GM19372 (cell line): ENCODE results near the gene HK2.
"Not testable (repeated sequence)": the region's sequence is repeated elsewhere in the genome, so short reads cannot be mapped to it uniquely, and the experiment has no call there.

ENCODE experiments used
- ATAC-seq: cut with Tn5 transposase; IDR thresholded peaks from one replicate; pipeline ENCODE4 v1.9.1; 2021; ENCODE audit warnings: mild to moderate bottlenecking, low read depth, moderate library complexity; ENCODE audit not compliant: unreplicated experiment

Gene HK2

DNA sequence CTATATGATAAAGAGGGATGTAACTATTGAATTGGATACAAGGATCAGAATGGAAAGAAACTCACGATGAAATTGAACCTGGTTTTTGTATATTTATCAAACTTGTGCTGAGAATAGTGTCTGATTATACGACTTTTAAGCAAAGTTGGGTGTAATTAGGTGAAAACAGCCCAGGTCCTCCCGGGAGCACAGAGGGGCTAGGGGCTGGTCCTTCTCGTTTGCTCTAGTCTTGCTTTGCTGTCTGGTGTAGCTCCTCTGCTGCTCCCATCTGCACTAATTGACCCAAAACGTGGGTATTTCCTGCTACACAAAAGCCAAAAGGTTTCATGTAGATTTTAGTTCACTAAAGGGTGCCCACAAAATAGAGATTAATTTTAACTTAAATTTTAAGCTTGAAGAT, 58.7 kb downstream of the HK2 start:
- ATAC-seq, result no peak

DNA sequence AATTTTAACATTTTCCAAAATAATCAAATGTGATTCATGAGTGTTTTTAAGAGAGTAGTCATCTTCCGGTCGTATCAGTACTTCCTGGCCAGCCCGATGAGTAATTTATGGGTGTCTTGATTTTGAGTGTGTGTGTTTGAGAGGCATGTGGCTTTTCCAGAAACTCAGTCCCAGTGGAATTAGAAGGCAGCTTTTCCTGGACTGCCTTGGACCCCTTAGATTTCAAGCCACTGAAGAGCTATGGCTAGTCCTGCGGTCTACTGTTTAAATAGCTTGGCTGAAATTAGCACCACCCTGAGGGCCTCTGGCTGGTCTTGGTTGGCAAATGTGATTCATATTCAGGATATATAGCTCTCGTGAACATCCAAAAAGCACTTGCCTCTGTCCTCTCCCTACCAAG, 59.4 kb downstream of the HK2 start:
- ATAC-seq, result no peak

DNA sequence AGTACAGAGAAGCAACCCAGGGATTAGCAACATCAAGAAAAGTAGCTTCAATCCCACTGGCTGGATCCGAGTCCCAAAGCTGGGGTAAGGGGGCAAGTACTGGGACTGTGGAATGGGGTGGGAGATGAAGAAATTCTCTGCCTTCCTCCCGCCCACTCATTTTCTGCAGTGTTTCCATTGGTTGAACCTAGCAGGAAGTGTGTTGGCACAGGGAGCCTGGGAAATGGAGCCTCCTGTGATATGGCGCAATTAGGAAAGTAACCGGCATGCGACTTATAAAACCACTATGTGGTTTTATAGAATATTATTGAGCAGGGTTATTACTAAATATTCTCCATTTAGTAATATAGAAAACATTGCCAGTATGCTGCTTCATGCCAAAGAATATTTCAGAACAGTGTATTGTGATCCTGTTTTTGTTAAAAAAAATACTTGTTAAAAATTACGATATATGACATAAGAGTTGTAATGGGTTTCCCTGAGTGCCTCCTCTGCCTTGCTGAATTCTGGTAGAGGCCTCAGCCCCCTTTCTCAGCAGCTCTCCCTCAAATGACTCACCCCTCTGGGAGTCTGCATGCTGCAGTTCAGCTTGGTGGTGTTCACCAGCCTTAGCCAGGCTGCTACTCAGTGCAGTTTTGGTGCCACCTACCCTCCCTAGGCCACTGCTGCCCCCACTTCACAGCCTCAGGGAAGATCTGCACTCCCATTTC, 60.5 kb downstream of the HK2 start:
- no peak for ATAC-seq

DNA sequence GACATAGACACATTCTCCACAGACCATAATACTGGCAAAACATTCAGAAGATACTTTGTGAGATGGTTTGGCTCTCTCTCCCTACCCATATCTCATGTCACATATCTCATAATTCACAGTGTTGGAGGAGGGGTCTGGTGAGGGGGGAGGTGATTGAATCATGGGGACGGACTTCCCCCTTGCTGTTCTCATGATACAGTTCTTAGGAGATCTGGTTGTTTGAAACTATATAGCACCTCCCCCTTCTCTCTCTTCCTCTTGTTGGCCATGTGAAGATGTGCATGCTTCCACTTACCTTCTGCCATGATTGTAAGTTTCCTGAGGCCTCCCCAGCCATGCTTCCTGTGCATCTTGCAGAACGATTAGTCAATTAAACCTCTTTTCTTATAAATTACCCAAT, 61.1 kb downstream of the HK2 start:
- no peak for ATAC-seq

DNA sequence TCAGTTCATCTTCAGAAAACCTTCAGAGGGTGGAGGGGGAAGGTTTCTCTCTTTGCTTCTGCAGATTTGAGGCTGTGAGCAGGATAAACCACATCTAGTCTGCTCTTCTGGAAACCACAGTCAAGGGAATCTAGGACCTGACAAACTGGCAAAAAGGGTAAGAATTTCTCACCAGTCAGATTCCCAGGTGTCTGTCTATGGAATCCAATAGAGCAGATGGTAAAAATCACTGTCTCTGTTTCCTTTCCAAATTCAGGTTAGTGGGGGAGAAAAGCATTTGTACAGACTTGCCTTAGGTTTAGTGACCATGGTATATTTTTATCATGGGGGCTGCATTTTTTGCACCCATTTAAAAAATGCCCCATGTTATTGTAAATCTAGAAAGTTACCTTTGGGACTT, 62.3 kb downstream of the HK2 start:
- no peak for ATAC-seq

DNA sequence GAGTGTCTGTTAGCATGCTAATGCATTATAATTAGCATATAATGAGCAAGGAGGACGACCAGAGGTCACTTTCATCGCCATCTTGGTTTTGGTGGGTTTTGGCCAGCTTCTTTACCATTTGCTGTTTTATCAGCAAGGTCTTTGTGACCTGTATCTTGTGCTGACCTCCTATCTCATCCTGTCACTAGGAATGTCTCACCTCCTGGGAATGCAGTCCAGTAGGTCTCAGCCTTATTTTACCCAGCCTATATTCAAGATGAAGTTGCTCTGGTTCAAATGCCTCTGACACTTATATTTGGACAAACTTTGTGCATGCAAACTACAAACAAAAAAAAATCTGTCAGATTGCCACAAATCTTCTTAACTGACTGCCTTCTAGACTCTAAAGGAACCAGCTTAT, 66.3 kb downstream of the HK2 start:
- ATAC-seq, result not testable (repeated sequence)

DNA sequence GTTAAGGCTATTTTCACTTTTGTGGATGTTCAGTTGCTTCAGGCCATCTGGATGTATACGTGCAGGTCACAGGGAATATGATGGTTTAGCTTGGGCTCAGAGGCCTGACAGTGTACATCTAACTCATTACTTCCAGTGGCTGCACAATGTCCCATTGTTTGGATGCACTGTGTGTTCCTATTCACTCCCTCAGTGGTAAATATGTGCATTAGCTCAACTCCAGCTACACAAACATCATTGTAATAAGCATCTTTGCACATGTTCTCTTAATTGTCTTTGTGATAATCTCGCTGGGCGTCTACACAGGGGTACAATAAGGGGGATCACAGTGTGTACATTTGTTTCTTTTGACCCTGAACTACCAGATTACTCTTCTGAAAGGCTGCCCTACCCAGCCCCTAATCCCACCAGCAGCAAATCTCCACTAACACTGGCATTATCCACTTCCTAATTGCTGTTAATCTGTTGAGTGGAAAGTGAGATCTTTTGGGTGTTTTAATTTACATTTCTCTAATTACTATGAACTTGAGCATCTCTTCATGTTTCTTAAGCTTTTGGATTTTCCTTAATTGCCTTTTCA, 68.4 kb downstream of the HK2 start:
- no peak for ATAC-seq

DNA sequence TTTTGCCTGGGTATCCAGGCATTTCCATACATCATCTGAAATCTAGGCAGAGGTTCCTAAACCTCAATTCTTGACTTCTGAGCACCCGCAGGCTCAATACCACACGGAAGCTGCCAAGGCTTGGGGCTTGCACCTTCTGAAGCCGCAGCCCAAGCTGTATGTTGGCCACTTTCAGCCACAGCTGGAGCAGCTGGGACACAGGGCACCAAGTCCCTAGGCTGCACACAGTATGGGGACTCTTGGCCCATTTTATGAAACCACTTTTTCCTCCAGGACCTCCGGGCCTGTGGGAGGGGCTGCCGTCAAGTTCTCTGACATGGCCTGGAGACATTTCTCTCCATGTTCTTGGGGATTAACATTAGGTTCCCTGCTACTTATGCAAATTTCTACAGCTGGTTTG, 72.5 kb downstream of the HK2 start:
- no peak for ATAC-seq

DNA sequence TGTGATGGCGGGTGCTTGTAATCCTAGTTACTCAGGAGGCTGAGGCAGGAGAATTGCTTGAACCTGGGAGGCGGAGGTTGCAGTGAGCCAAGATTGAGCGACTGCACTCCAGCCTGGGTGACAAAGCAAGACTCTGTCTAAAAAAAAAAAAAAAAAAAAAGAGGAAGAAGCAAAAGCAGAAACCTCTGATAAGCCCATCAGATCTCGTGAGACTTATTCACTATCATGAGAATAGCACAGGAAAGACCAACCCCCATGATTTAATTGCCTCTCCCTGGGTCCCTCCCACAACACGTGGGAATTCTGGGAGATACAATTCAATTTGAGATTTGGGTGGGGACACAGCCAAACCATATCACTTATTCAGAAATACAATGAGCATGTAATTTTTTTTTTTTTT, 73.6 kb downstream of the HK2 start:
- not testable (repeated sequence) for ATAC-seq

DNA sequence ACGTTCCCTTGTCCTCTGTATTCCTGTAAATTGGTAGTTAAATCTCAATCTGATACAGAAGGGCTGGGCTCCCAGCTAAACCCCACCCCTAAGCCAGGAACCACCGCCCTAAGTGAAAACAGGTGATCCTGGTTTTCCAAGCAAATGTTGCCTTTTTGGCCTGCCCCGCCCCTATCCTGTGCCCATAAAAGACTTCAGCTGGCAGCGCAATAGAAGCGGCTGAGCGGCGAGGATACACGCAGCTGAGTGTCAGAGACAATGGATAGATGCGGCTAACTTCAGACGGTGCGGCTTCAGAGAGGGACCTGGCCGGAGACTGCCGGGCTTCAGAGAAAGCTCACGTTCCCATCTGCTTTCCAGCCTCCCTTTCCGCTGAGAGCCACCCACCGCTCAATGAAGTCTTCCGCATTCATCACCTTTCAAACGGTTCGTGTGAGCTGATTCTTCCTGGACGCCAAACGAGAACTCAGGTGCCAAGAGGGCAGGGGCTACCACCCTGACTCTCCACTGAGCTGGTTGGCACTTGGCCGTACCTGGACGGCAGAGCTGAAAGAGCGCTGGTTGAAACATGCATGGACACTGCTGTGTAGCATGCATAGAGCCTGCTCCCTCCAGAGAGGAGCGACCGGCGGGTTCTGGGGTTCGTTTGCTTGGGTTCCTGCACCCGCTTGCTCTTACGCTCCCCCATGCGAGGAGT, 75.0 kb downstream of the HK2 start:
- no peak for ATAC-seq

DNA sequence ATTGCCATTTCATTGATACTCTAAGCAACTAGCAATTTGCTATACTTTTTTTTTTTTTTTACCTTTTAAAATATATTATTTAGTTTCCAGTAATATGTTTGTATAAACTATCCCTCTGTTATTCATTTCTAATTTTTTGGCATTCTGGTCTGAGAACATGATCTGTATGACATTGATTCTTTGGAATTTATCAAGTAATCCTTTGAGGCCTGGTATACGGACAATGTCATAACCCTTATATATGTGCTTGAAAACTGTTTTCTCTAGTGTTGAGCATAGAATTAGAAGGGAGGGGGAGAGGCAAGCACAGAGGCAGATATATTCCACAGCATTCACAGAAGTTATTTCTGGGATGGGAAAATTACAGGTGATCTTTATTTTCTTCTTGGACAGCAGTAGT, 76.3 kb downstream of the HK2 start:
- no peak for ATAC-seq

DNA sequence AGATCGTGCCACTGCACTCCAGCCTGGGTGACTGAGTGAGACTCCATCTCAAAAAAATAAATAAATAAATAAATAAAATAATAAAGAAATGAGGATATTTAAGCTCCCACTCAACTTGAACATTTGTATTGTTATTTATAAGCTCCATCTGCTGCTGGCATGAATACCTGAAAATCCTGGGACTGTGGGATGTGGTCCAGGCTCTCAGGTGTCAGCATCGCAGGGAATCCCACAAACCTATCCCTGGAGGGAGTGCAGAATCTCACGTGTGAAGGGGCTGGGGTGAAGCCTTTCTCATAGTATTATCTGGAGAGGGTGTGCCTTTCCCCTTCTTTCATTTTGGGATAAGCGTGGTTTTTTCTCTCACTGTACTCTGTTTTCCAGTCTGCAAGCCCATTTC, 77.1 kb downstream of the HK2 start:
- ATAC-seq, result no peak

DNA sequence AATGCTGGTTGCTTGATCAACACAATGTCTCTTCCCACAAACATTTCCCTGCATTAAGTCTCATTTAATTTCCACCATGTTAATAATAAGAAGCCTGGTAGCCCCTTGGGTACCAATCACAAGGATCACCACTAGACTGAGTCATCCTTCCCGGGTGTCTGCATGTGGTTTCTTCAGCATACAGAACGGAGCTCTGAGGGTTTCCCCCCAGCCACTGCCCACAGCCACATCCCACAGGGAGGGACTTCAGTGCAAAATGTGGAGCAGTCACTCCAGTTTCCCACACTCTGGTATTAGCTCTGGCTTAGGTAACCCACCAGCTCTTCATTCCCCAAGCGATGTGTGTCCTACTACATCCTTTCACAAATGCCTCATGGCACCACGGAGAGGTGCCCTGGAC, 81.8 kb downstream of the HK2 start:
- no peak for ATAC-seq

DNA sequence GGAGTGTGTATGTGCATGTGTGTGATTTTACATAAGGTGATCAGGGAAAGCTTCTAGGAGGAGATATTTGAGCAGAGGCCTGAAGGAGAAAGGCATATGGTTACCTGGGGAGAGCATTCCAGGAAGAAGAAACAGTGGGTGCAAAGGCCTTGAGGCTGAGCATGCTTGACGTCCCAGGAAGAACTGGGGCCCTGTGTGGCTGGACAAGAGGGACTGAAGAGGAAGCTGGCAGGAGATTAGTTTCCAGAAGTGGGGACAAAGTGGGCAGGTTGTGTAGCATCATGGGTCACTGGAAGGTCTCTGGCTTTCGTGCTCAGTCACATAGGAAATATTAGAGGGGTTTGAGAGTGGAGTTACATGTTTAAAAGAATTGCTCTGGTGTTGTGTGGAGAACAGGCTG, 82.5 kb downstream of the HK2 start:
- no peak for ATAC-seq

DNA sequence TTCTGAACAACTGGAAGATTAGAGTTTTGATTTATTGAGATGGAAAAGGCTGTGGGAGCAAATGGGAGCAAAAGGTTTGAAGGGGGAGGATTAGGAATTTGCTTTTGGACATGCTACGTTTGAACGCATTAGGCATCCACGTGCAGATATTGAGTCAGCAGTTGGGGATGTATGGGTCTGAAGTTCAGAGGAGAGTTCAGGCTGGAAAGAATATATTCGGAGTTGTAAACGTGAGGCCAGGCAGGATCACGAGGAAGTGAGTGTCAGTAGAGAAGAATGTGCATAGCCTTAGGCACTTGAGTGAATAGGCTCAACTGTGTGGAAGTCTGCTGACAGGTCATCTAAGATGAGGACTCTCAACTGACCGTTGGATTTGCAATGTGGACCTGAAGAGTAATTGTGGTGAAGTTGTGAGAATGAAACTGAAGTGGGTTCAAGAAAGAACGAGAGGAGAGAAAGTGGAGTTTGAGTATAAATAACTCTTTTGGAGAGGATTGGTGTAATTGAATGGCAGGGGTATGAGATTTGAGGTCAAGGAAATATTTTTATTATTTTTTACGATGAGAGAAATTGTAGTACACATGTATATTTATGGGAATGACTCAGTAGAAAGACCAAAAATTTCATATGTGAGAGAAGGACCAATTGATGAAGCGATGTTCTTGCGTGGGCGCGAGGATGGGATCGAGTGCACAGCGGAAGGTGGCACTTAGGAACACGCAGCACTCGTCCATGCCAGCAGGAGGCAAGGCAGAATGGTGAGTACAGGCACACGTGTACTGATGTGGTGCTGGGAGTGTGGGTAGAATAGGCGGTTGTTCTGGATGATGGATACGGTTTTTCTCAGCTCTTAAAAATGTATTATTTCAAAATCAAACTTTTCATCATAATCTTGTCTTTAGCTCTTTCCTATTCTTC, 84.0 kb downstream of the HK2 start:
- ATAC-seq, result no peak

DNA sequence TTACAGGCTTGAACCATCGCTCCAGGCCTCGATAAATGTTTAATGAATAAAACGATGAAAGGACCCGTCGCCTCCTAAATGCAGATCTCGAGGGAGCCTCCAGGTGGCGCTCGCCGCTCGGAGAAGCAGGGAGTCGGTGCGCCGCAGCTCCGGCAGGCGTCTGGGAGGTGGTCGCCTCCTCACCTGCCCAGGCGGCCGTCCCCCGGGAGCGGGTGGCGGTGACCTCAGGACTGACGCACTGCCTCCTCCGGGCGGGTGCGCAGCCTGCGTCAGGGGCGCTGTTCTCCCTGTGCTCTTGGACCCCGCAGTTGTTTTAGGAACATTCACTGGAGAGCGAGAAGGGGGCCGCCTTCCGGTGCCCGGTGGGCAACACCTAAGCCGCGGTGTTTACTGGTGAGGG, 85.9 kb downstream of the HK2 start:
- peak; percentile 55 for ATAC-seq

DNA sequence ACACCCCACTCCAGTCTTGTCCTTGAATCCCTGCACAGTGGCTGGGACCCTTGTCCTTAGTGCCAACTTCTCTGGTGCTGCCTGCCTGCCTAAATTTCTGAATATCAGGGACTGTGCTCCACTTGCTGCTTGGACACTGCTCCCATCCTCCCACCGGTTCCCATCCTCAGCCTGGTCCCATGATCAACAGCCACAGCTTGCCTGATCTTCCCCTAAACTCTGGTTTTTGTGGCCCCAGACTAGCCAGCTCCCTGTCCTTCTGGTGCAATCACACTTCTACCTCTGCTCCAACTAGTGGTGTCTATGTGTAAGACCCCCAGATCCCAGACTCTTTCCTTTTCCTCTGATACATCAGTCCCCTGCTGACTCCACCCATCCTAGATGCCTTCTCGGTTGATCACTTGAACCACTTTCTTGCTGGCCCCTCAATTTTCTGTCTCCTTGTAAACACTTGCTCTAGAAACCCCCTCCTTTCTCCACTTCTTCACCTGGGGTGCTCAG, 87.4 kb downstream of the HK2 start:
- ATAC-seq, result no peak

DNA sequence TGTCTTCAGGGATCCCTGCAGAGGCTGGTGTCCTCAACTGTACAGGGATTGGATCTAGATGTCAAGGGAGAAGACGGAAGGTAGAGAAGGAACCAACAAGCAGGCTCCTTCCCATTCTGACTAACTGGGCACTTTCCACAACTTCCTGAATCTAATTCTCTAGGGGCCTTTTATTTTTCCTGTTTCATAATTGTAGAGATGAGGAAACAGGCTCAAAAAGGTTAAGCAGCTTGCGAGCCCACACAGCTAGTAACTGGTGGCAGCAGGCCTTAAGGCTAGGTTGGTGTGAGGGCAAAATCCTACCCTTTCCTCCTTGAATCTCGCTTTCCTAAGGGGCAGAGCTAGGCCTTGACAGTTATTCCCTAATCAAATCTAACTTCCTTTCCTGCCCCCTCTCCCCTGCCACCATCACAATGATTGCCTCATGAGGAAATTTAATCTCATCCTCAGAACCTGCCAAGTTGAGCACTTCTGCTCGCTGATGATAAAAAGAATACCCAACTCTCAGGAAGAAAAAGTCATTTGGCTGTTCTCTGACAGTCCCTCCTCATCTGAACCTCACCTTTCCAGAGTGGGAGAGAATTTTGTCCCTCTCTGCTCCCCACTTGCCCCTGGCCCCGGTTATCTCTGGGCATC, 88.8 kb downstream of the HK2 start:
- ATAC-seq, result no peak

DNA sequence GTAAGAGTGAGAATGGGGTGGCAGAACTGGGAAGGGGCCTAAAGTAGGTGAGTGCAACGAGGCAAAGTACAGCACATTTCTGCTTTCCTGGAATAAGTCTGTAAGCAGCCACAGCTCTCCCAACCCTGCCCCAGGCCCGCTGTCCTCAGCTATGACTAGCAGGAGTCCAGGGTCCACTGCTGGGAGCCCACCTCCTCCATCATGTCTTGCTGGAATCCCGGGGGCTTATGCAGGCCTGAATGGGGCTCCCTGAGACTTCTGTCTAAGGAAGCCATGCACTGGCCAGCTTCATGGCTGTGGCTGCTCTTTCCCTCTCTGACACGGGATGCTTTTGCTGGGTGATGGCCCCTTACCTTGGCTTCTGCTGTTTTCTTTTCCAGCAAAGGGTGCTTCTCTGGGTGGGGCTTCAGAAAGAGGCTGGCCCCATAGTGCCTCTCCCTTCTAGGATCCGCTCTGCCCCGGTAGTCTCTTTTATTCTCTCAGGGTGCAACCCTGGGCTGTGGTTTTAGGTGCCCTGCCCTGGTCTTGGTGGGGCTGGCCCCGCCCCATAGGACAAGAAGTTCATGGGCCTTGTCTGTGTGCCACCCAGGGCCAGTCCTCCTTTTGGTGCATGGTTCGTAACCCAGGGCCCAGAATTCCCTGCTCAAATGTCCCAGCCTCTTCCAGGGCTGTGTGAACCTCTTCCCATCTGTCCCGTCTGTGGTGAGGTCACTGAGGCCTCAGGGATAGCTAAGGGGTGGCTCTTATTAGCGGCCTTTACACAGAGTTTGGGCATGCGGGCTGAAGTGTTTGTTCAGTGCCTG, 90.7 kb downstream of the HK2 start:
- ATAC-seq, result no peak

DNA sequence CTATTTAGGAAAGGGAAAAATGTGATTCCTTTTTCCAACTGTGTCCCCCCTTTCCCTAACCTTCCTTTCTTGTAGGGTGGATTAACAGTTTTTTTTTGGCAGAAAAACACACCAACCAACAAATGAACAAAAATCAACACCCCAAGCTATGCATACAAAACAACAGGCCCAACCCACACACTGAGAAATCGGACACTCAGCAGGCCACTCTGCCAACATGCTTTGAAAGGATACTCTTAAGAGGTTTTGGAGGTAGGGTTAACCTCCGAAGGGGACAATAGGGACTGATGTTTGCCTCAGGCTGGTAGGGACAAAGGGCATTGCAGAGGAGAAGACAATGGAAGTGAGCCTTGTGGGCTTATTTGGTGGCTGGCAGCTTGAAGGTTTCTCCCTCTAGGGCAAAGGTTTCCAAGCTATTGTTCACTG, 91.4 kb downstream of the HK2 start:
- no peak for ATAC-seq
